Measurements from ENCODE around the gene NT5DC1. TPM values are rescaled to one million over a fixed set of nuclear protein-coding genes. Genes with fewer than 3 reads are reported as not detected.

NT5DC1 gene
- polyA plus RNA-seq, 4 donors: 18.4 to 59.5 (median 24.7) TPM

- Histone ChIP-seq H3K9me3 (ENCODE audit: control insufficient read depth in 2 of 2, insufficient read depth in 1 of 2, low read depth in 1 of 2, low read length in 1 of 2) (no peaks in the 10 kb centered on the region), H3K4me1 (ENCODE audit: control insufficient read depth in 3 of 3, insufficient read depth in 2 of 3, low read depth in 1 of 3, low read length in 2 of 3) (no peaks in the 10 kb centered on the region), H3K27ac (ENCODE audit: low read depth in 1 of 3, low read length in 2 of 3) (no peak overlapping the region), H3K4me3 (ENCODE audit: low read depth in 1 of 3, low read length in 3 of 3) (no peak overlapping the region), H3K36me3 (ENCODE audit: control insufficient read depth in 3 of 3, insufficient read depth in 2 of 3, low read depth in 1 of 3, low read length in 3 of 3) (no peaks in the 10 kb centered on the region), H3K27me3 (ENCODE audit: control insufficient read depth in 3 of 3, insufficient read depth in 3 of 3, low read length in 3 of 3) (no peaks in the 10 kb centered on the region)
- 85 to 100% (median 96%) methylated on average over 3 of the region's 3 CpGs for WGBS, 3 donors
- no peak for FAIRE-seq
- no peak for DNase-seq
Measured at GRCh38 chr6:116196841-116197240, 96.2 kb downstream of the NT5DC1 start.

- FAIRE-seq: no peak
- Histone ChIP-seq H3K27me3 (ENCODE audit: control insufficient read depth in 3 of 3, insufficient read depth in 3 of 3, low read length in 3 of 3) (no peaks in the 10 kb centered on the region), H3K9me3 (ENCODE audit: control insufficient read depth in 2 of 2, insufficient read depth in 1 of 2, low read depth in 1 of 2, low read length in 1 of 2) (no peaks in the 10 kb centered on the region), H3K36me3 (ENCODE audit: control insufficient read depth in 3 of 3, insufficient read depth in 2 of 3, low read depth in 1 of 3, low read length in 3 of 3) (peaks cover 0 to 2% (median 0%) of the 10 kb centered on the region in 3 donors), H3K4me3 (ENCODE audit: low read depth in 1 of 3, low read length in 3 of 3) (no peak overlapping the region), H3K27ac (ENCODE audit: low read depth in 1 of 3, low read length in 2 of 3) (no peak overlapping the region), H3K4me1 (ENCODE audit: control insufficient read depth in 3 of 3, insufficient read depth in 2 of 3, low read depth in 1 of 3, low read length in 2 of 3) (no peaks in the 10 kb centered on the region)
- DNase-seq: no peak
- 88 to 93% (median 93%) methylated on average over 3 of the region's 3 CpGs for WGBS, 3 donors
Measured at GRCh38 chr6:116200619-116201249, 100.1 kb downstream of the NT5DC1 start.

- Histone ChIP-seq H3K27ac (ENCODE audit: low read depth in 1 of 3, low read length in 2 of 3) (no peak overlapping the region), H3K4me1 (ENCODE audit: control insufficient read depth in 3 of 3, insufficient read depth in 2 of 3, low read depth in 1 of 3, low read length in 2 of 3) (peaks cover 0 to 3% (median 0%) of the 10 kb centered on the region in 3 donors), H3K4me3 (ENCODE audit: low read depth in 1 of 3, low read length in 3 of 3) (no peak overlapping the region), H3K27me3 (ENCODE audit: control insufficient read depth in 3 of 3, insufficient read depth in 3 of 3, low read length in 3 of 3) (no peaks in the 10 kb centered on the region), H3K36me3 (ENCODE audit: control insufficient read depth in 3 of 3, insufficient read depth in 2 of 3, low read depth in 1 of 3, low read length in 3 of 3) (peaks cover 0 to 2% (median 0%) of the 10 kb centered on the region in 3 donors), H3K9me3 (ENCODE audit: control insufficient read depth in 2 of 2, insufficient read depth in 1 of 2, low read depth in 1 of 2, low read length in 1 of 2) (no peaks in the 10 kb centered on the region)
- WGBS, 3 donors: 93 to 94% (median 94%) methylated on average over 2 of the region's 2 CpGs
- DNase-seq (no peak), FAIRE-seq (no peak)
Measured at GRCh38 chr6:116201538-116201937, 100.9 kb downstream of the NT5DC1 start.

- Histone ChIP-seq H3K27ac (ENCODE audit: low read depth in 1 of 3, low read length in 2 of 3) (no peak overlapping the region), H3K4me3 (ENCODE audit: low read depth in 1 of 3, low read length in 3 of 3) (no peak overlapping the region), H3K36me3 (ENCODE audit: control insufficient read depth in 3 of 3, insufficient read depth in 2 of 3, low read depth in 1 of 3, low read length in 3 of 3) (peaks cover 0 to 2% (median 0%) of the 10 kb centered on the region in 3 donors), H3K4me1 (ENCODE audit: control insufficient read depth in 3 of 3, insufficient read depth in 2 of 3, low read depth in 1 of 3, low read length in 2 of 3) (peaks cover 0 to 3% (median 0%) of the 10 kb centered on the region in 3 donors), H3K27me3 (ENCODE audit: control insufficient read depth in 3 of 3, insufficient read depth in 3 of 3, low read length in 3 of 3) (no peaks in the 10 kb centered on the region), H3K9me3 (ENCODE audit: control insufficient read depth in 2 of 2, insufficient read depth in 1 of 2, low read depth in 1 of 2, low read length in 1 of 2) (no peaks in the 10 kb centered on the region)
- no peak for DNase-seq
- WGBS, 3 donors: 62 to 86% (median 75%) methylated on average over 2 of the region's 2 CpGs
- no peak for FAIRE-seq
Measured at GRCh38 chr6:116205281-116205680, 104.6 kb downstream of the NT5DC1 start.

GRCh38 chr6:116206231-116206903 is 105.7 kb downstream of the NT5DC1 start:
- WGBS, 3 donors: 92 to 96% (median 94%) methylated on average over 1 of the region's 1 CpG
- Histone ChIP-seq H3K27ac (ENCODE audit: low read depth in 1 of 3, low read length in 2 of 3) (no peak overlapping the region), H3K27me3 (ENCODE audit: control insufficient read depth in 3 of 3, insufficient read depth in 3 of 3, low read length in 3 of 3) (no peaks in the 10 kb centered on the region), H3K9me3 (ENCODE audit: control insufficient read depth in 2 of 2, insufficient read depth in 1 of 2, low read depth in 1 of 2, low read length in 1 of 2) (no peaks in the 10 kb centered on the region), H3K4me3 (ENCODE audit: low read depth in 1 of 3, low read length in 3 of 3) (no peak overlapping the region), H3K4me1 (ENCODE audit: control insufficient read depth in 3 of 3, insufficient read depth in 2 of 3, low read depth in 1 of 3, low read length in 2 of 3) (peaks cover 0 to 3% (median 0%) of the 10 kb centered on the region in 3 donors), H3K36me3 (ENCODE audit: control insufficient read depth in 3 of 3, insufficient read depth in 2 of 3, low read depth in 1 of 3, low read length in 3 of 3) (peaks cover 0 to 2% (median 0%) of the 10 kb centered on the region in 3 donors)
- peak in 1 of 2 donors; percentile 11 for DNase-seq
- FAIRE-seq: no peak

GRCh38 chr6:116208056-116208785 is 107.6 kb downstream of the NT5DC1 start:
- no peak overlapping the region for H3K27ac ChIP-seq (ENCODE audit: low read depth in 1 of 3, low read length in 2 of 3)
- H3K4me1 ChIP-seq (ENCODE audit: control insufficient read depth in 3 of 3, insufficient read depth in 2 of 3, low read depth in 1 of 3, low read length in 2 of 3): peaks cover 0 to 3% (median 0%) of the 10 kb centered on the region in 3 donors
- no peaks in the 10 kb centered on the region for H3K27me3 ChIP-seq (ENCODE audit: control insufficient read depth in 3 of 3, insufficient read depth in 3 of 3, low read length in 3 of 3)
- no peak for DNase-seq
- no peak for FAIRE-seq
- 85 to 88% (median 87%) methylated on average over 4 of the region's 4 CpGs for WGBS, 3 donors
- peaks cover 0 to 2% (median 0%) of the 10 kb centered on the region in 3 donors for H3K36me3 ChIP-seq (ENCODE audit: control insufficient read depth in 3 of 3, insufficient read depth in 2 of 3, low read depth in 1 of 3, low read length in 3 of 3)
- no peaks in the 10 kb centered on the region for H3K9me3 ChIP-seq (ENCODE audit: control insufficient read depth in 2 of 2, insufficient read depth in 1 of 2, low read depth in 1 of 2, low read length in 1 of 2)
- no peak overlapping the region for H3K4me3 ChIP-seq (ENCODE audit: low read depth in 1 of 3, low read length in 3 of 3)

GRCh38 chr6:116210316-116210715 is 109.7 kb downstream of the NT5DC1 start:
- Histone ChIP-seq H3K9me3 (ENCODE audit: control insufficient read depth in 2 of 2, insufficient read depth in 1 of 2, low read depth in 1 of 2, low read length in 1 of 2) (no peaks in the 10 kb centered on the region), H3K36me3 (ENCODE audit: control insufficient read depth in 3 of 3, insufficient read depth in 2 of 3, low read depth in 1 of 3, low read length in 3 of 3) (peaks cover 0 to 2% (median 0%) of the 10 kb centered on the region in 3 donors), H3K4me3 (ENCODE audit: low read depth in 1 of 3, low read length in 3 of 3) (no peak overlapping the region), H3K27me3 (ENCODE audit: control insufficient read depth in 3 of 3, insufficient read depth in 3 of 3, low read length in 3 of 3) (no peaks in the 10 kb centered on the region), H3K4me1 (ENCODE audit: control insufficient read depth in 3 of 3, insufficient read depth in 2 of 3, low read depth in 1 of 3, low read length in 2 of 3) (peaks cover 0 to 3% (median 0%) of the 10 kb centered on the region in 3 donors), H3K27ac (ENCODE audit: low read depth in 1 of 3, low read length in 2 of 3) (no peak overlapping the region)
- WGBS, 3 donors: 92 to 96% (median 95%) methylated on average over 5 of the region's 5 CpGs
- FAIRE-seq: no peak
- no peak for DNase-seq

GRCh38 chr6:116210750-116211425 is 110.2 kb downstream of the NT5DC1 start:
- no peaks in the 10 kb centered on the region for H3K9me3 ChIP-seq (ENCODE audit: control insufficient read depth in 2 of 2, insufficient read depth in 1 of 2, low read depth in 1 of 2, low read length in 1 of 2)
- no peaks in the 10 kb centered on the region for H3K27me3 ChIP-seq (ENCODE audit: control insufficient read depth in 3 of 3, insufficient read depth in 3 of 3, low read length in 3 of 3)
- peaks cover 0 to 2% (median 0%) of the 10 kb centered on the region in 3 donors for H3K36me3 ChIP-seq (ENCODE audit: control insufficient read depth in 3 of 3, insufficient read depth in 2 of 3, low read depth in 1 of 3, low read length in 3 of 3)
- WGBS, 3 donors: 65 to 72% (median 66%) methylated on average over 3 of the region's 3 CpGs
- H3K4me1 ChIP-seq (ENCODE audit: control insufficient read depth in 3 of 3, insufficient read depth in 2 of 3, low read depth in 1 of 3, low read length in 2 of 3): peaks cover 0 to 3% (median 0%) of the 10 kb centered on the region in 3 donors
- H3K4me3 ChIP-seq (ENCODE audit: low read depth in 1 of 3, low read length in 3 of 3): no peak overlapping the region
- DNase-seq (no peak), FAIRE-seq (no peak)
- no peak overlapping the region for H3K27ac ChIP-seq (ENCODE audit: low read depth in 1 of 3, low read length in 2 of 3)
